SK-MEL-5 (cell line): ENCODE data around the gene PIK3R6. TPM values are rescaled to one million over a fixed set of nuclear protein-coding genes. Genes with fewer than 3 reads are reported as not detected.
"Not testable (repeated sequence)": the region's sequence is repeated elsewhere in the genome, so short reads cannot be mapped to it uniquely, and the experiment has no call there.

Source experiments
- DNase-seq: peaks from one replicate; pipeline ENCODE4 v3.0.0-alpha.2; 2016; ENCODE audit warnings: low read depth, low spot score
- in situ Hi-C: cut with HindIII; loops from 2 replicates; pipeline ENCODE4 v1.10.0; 2016; ENCODE audit warnings: low sequenced_read_pairs, high pct_unique_total_duplicates, low pct_unique_long_range_greater_than_20kb
- total RNA-seq: library from RNA; depleted of rRNA; stranded (reverse); fragments of >200 nt; shearing (Covaris generic); gene quantifications from 2 replicates; pipeline ENCODE4 v1.2.3, GENCODE V29; 2014

Gene PIK3R6
- total RNA-seq, 1 experiment from 2014 or later = 0.05 TPM

- no peak for DNase-seq
- in situ Hi-C loops = no loop called here
Measured at GRCh38 chr17:8821446-8822105, 45.9 kb downstream of the PIK3R6 start.

GRCh38 chr17:8820311-8821010 lies 47.0 kb downstream of the PIK3R6 start:
- peak; percentile 13 for DNase-seq
- in situ Hi-C loops = no loop called here

GRCh38 chr17:8818654-8819330 lies 48.7 kb downstream of the PIK3R6 start:
- in situ Hi-C loops = no loop called here
- no peak for DNase-seq

GRCh38 chr17:8818047-8818446 lies 49.4 kb downstream of the PIK3R6 start:
- no peak for DNase-seq
- in situ Hi-C loops = no loop called here

- DNase-seq = no peak
- in situ Hi-C loops = no loop called here
Measured at GRCh38 chr17:8806926-8807550, 60.4 kb downstream of the PIK3R6 start.

GRCh38 chr17:8806253-8806925 lies 61.1 kb downstream of the PIK3R6 start:
- in situ Hi-C loops = no loop called here
- DNase-seq = no peak

GRCh38 chr17:8805396-8805795 lies 62.1 kb downstream of the PIK3R6 start:
- DNase-seq, in situ Hi-C loops: not testable (repeated sequence)

GRCh38 chr17:8803531-8804420 lies 63.7 kb downstream of the PIK3R6 start:
- in situ Hi-C loops = no loop called here
- DNase-seq = peak; percentile 37

- DNase-seq = no peak
- in situ Hi-C loops = no loop called here
Measured at GRCh38 chr17:8801135-8801840, 66.2 kb downstream of the PIK3R6 start.

- no peak for DNase-seq
- in situ Hi-C loops = no loop called here
Measured at GRCh38 chr17:8800656-8801055, 66.8 kb downstream of the PIK3R6 start.

- DNase-seq = no peak
- in situ Hi-C loops = no loop called here
Measured at GRCh38 chr17:8799570-8800212, 67.8 kb downstream of the PIK3R6 start.

GRCh38 chr17:8798846-8799569 lies 68.5 kb downstream of the PIK3R6 start, which contains the start of gene MFSD6L:
TSS of gene MFSD6L (minus strand) at chr17:8799365. CDS start at chr17:8799120, 245 bp downstream.
- in situ Hi-C loops = no loop called here
- no peak for DNase-seq

GRCh38 chr17:8798176-8798845 lies 69.2 kb downstream of the PIK3R6 start:
- in situ Hi-C loops = no loop called here

GRCh38 chr17:8797621-8798175 lies 69.8 kb downstream of the PIK3R6 start:
- no peak for DNase-seq
- in situ Hi-C loops = no loop called here

More at GRCh38 chr17:8798176-8798845, 69.2 kb downstream of the PIK3R6 start:
- no peak for DNase-seq
